Endodermal cell (in vitro differentiated cells): ENCODE measurements around the gene HECW1. TPM values are rescaled to one million over a fixed set of nuclear protein-coding genes. Genes with fewer than 3 reads are reported as not detected.
"Not testable (repeated sequence)": the region's sequence is repeated elsewhere in the genome, so short reads cannot be mapped to it uniquely, and the experiment has no call there.

Source experiments
- DNase-seq: peaks from one replicate; pipeline ENCODE4 v3.0.0-alpha.2; 2017
- H3K27ac ChIP-seq: 2 replicates; pipeline ENCODE4 v1.5.1; 2013; ENCODE audit warnings: mild to moderate bottlenecking, low read depth, low read length, moderate library complexity
- H3K27me3 ChIP-seq: 2 replicates; pipeline ENCODE4 v1.6.1; 2013; ENCODE audit warnings: mild to moderate bottlenecking, low read length, moderate library complexity; ENCODE audit not compliant: insufficient read depth, control insufficient read depth, poor library complexity, severe bottlenecking
- H3K36me3 ChIP-seq: 2 replicates; pipeline ENCODE4 v1.7.0; 2013; ENCODE audit warnings: mild to moderate bottlenecking, low read length, moderate library complexity; ENCODE audit not compliant: control insufficient read depth, insufficient read depth
- H3K4me1 ChIP-seq: one replicate; pipeline ENCODE4 v1.7.0; 2013; ENCODE audit warnings: low read length; ENCODE audit not compliant: control insufficient read depth, insufficient read depth
- H3K4me3 ChIP-seq: 2 replicates; pipeline ENCODE4 v1.5.1; 2013; ENCODE audit warnings: mild to moderate bottlenecking, low read length, moderate library complexity
- H3K9ac ChIP-seq: 2 replicates; pipeline ENCODE4 v1.6.1; 2013; ENCODE audit warnings: mild to moderate bottlenecking, low read length, moderate library complexity; ENCODE audit not compliant: poor library complexity, severe bottlenecking; ENCODE audit errors: extremely low read depth
- H3K9me3 ChIP-seq: 2 replicates; pipeline ENCODE4 v1.6.1; 2013; ENCODE audit warnings: mild to moderate bottlenecking, low read length, moderate library complexity; ENCODE audit not compliant: control insufficient read depth
- H3K27ac Mint-ChIP-seq: 2 replicates; pipeline ENCODE4 v1.8.0; 2020; ENCODE audit warnings: mixed read lengths
- H3K27me3 Mint-ChIP-seq: 2 replicates; pipeline ENCODE4 v1.8.0; 2021; ENCODE audit warnings: mild to moderate bottlenecking, mixed read lengths; ENCODE audit not compliant: insufficient read depth
- H3K36me3 Mint-ChIP-seq: 2 replicates; pipeline ENCODE4 v1.8.0; 2020; ENCODE audit warnings: low read depth, mixed read lengths
- H3K4me1 Mint-ChIP-seq: 2 replicates; pipeline ENCODE4 v1.8.0; 2020; ENCODE audit warnings: mixed read lengths
- H3K4me3 Mint-ChIP-seq: 2 replicates; pipeline ENCODE4 v1.8.0; 2020; ENCODE audit warnings: mild to moderate bottlenecking, moderate library complexity, mixed read lengths
- H3K9me3 Mint-ChIP-seq: 2 replicates; pipeline ENCODE4 v1.8.0; 2020; ENCODE audit warnings: mild to moderate bottlenecking, mixed read lengths
- WGBS, 2 experiments: methylation state at CpG; one replicate each; pipeline versions ENCODE4 v1.1.5 to v1.1.7; 2013; ENCODE audit warnings: missing lambda C conversion rate in 2 of 2, mixed read lengths in 1 of 2; ENCODE audit not compliant: insufficient coverage in 1 of 2, insufficient read length in 1 of 2; 5-methylcytosine and 5-hydroxymethylcytosine counted together
- long read RNA-seq, 4 experiments: library from polyadenylated mRNA in 2 of 4; library from RNA in 1 of 4; library from capped mRNA in 1 of 4; stranded (forward) in 3 of 4; unstranded in 1 of 4; transcript quantifications; one replicate each; pipeline ENCODE4 v2.0.0, GENCODE V29; 2020 to 2021; ENCODE audit warnings: inconsistent platforms in 1 of 4
- polyA plus RNA-seq, 2 experiments: library from polyadenylated mRNA; stranded (reverse); fragments of 50-300 nt; gene quantifications; one replicate each; pipeline ENCODE4 v1.2.3, GENCODE V29; 2013
- total RNA-seq, 2 donors: library from RNA; stranded (reverse); fragmentation: NEBNext Ultra II Directional in 1 of 2; extraction: Animal tissue kit (Norgen Biotek cat#: 25700) in 1 of 2; gene quantifications; 2 replicates in 1 of 2; 3 replicates in 1 of 2; pipeline ENCODE4 v1.2.1, GENCODE V29; 2021
- TF ChIP-seq, protein P1 (sequence below): fragments of 200-600 bp; sonication (generic); conservative IDR thresholded peaks from 2 replicates; pipeline ENCODE4 v1.5.0; 2021; ENCODE audit warnings: antibody characterized with exemption, mild to moderate bottlenecking

Gene HECW1
- total RNA-seq = 10 to 100 TPM in 1 of 2 donors, 1 to 10 TPM in 1; 4.6 to 12.0 TPM
- 1.6 TPM for polyA plus RNA-seq (2013, experiment 1 of 2)
- polyA plus RNA-seq (2013, experiment 2 of 2) = 0.62 TPM
- long read RNA-seq, experiment 1, partial matches to known transcripts = 0 of 2 reads
- long read RNA-seq, experiment 1, other reads (novel, unspliced or antisense) = 2 of 2 reads
- long read RNA-seq, experiment 2, partial matches to known transcripts = 4 of 10 reads
- long read RNA-seq, experiment 2, other reads (novel, unspliced or antisense) = 6 of 10 reads
- long read RNA-seq, experiment 3, partial matches to known transcripts = 2 of 9 reads
- long read RNA-seq, experiment 3, other reads (novel, unspliced or antisense) = 7 of 9 reads
- long read RNA-seq, experiment 4 = 0 reads

DNA sequence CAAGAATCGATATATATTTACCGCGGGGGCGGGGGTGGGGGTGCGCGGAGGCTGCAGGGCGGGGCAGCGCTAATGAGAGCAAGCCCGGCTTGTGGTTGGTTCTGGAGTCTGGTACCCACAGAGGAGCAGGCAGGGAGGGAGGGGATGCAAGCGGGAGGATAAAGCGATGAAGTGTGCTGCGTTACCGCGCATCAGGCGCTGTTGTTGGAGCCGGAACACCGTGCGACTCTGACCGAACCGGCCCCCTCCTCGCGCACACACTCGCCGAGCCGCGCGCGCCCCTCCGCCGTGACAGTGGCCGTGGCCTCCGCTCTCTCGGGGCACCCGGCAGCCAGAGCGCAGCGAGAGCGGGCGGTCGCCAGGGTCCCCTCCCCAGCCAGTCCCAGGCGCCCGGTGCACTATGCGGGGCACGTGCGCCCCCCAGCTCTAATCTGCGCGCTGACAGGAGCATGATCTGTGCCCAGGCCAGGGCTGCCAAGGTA is at the start of gene HECW1:
HECW1 (plus strand) TSS at position 189 of the 482 bp plus-strand sequence. CDS start 131,259 bp downstream, outside the sequence.
- peaks cover 50% of the 10 kb centered on the region for H3K27me3 Mint-ChIP-seq
- H3K4me1 Mint-ChIP-seq = peaks cover 19% of the 10 kb centered on the region
- H3K27me3 ChIP-seq = peaks cover 49% of the 10 kb centered on the region
- no peaks in the 10 kb centered on the region for H3K36me3 ChIP-seq
- H3K27ac Mint-ChIP-seq = no peak within 1 kb of the TSS
- peak within 1 kb of the TSS; percentile 32 for H3K9ac ChIP-seq
- TF ChIP-seq, protein P1, sequence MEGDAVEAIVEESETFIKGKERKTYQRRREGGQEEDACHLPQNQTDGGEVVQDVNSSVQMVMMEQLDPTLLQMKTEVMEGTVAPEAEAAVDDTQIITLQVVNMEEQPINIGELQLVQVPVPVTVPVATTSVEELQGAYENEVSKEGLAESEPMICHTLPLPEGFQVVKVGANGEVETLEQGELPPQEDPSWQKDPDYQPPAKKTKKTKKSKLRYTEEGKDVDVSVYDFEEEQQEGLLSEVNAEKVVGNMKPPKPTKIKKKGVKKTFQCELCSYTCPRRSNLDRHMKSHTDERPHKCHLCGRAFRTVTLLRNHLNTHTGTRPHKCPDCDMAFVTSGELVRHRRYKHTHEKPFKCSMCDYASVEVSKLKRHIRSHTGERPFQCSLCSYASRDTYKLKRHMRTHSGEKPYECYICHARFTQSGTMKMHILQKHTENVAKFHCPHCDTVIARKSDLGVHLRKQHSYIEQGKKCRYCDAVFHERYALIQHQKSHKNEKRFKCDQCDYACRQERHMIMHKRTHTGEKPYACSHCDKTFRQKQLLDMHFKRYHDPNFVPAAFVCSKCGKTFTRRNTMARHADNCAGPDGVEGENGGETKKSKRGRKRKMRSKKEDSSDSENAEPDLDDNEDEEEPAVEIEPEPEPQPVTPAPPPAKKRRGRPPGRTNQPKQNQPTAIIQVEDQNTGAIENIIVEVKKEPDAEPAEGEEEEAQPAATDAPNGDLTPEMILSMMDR = no peak
- 1% methylated on average over 16 to 46 of the region's 46 CpGs for WGBS, 2 experiments
- peak within 1 kb of the TSS; percentile 59 for H3K4me3 Mint-ChIP-seq
- H3K9me3 Mint-ChIP-seq = no peaks in the 10 kb centered on the region
- peak; percentile 79 for DNase-seq
- peak within 1 kb of the TSS; percentile 79 for H3K4me3 ChIP-seq
- H3K9me3 ChIP-seq = no peaks in the 10 kb centered on the region
- no peaks in the 10 kb centered on the region for H3K4me1 ChIP-seq
- no peaks in the 10 kb centered on the region for H3K36me3 Mint-ChIP-seq
- H3K27ac ChIP-seq = no peak within 1 kb of the TSS

DNA sequence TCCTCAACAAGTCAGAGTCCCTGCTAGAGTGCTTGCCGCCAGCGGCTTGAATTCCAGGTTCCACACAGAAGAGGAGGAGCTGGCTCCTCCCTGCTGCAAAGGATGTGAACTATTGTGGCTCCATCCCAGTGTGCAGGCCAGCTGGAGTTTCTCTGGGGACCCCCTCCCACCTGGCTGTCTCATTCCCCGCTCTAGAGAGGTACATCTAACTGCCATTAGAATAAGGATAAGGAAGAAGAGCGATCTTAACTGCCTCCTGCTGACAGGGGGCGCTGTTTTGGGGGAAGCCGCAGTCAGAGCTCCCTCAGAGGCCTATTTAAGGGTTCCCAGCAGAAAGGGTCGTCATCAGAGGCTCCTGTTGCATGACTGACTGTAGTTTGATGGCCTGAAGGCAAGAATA is 40.8 kb upstream of the HECW1 start:
- 48 to 89% methylated on average over 2 to 7 of the region's 7 CpGs for WGBS, 2 experiments
- Mint-ChIP-seq H3K27me3 (no peaks in the 10 kb centered on the region), H3K27ac (no peak overlapping the region), H3K36me3 (no peaks in the 10 kb centered on the region), H3K4me3 (no peak overlapping the region), H3K4me1 (peaks cover 29% of the 10 kb centered on the region), H3K9me3 (no peaks in the 10 kb centered on the region)
- peak; percentile 92 for DNase-seq
- H3K4me3 ChIP-seq = no peak overlapping the region
- H3K36me3 ChIP-seq = no peaks in the 10 kb centered on the region
- no peak overlapping the region for H3K27ac ChIP-seq
- no peaks in the 10 kb centered on the region for H3K27me3 ChIP-seq
- TF ChIP-seq, protein P1 = peak; percentile 93
- no peak overlapping the region for H3K9ac ChIP-seq
- peaks cover 12% of the 10 kb centered on the region for H3K4me1 ChIP-seq
- H3K9me3 ChIP-seq = no peaks in the 10 kb centered on the region

GRCh38 chr7:43072530-43072929 is 39.9 kb upstream of the HECW1 start:
- H3K27me3 ChIP-seq = no peaks in the 10 kb centered on the region
- no peak overlapping the region for H3K9ac ChIP-seq
- H3K9me3 Mint-ChIP-seq = no peaks in the 10 kb centered on the region
- DNase-seq = no peak
- no peak overlapping the region for H3K27ac Mint-ChIP-seq
- no peak overlapping the region for H3K27ac ChIP-seq
- no peaks in the 10 kb centered on the region for H3K36me3 Mint-ChIP-seq
- H3K9me3 ChIP-seq = no peaks in the 10 kb centered on the region
- H3K4me1 ChIP-seq = peaks cover 12% of the 10 kb centered on the region
- H3K4me3 Mint-ChIP-seq = no peak overlapping the region
- TF ChIP-seq, protein P1 = no peak
- no peaks in the 10 kb centered on the region for H3K36me3 ChIP-seq
- whole genome bisulfite sequencing, 2 experiments = 80 to 84% methylated on average over 4 to 6 of the region's 6 CpGs
- H3K4me3 ChIP-seq = no peak overlapping the region
- peaks cover 29% of the 10 kb centered on the region for H3K4me1 Mint-ChIP-seq
- H3K27me3 Mint-ChIP-seq = no peaks in the 10 kb centered on the region

GRCh38 chr7:43073811-43074210 is 38.6 kb upstream of the HECW1 start:
- H3K27ac Mint-ChIP-seq, H3K36me3 ChIP-seq, H3K4me3 Mint-ChIP-seq, H3K27ac ChIP-seq, H3K27me3 ChIP-seq, DNase-seq, H3K9ac ChIP-seq, H3K4me3 ChIP-seq, H3K27me3 Mint-ChIP-seq, H3K9me3 Mint-ChIP-seq, H3K9me3 ChIP-seq, H3K36me3 Mint-ChIP-seq: not testable (repeated sequence)
- H3K4me1 Mint-ChIP-seq = peaks cover 38% of the 10 kb centered on the region
- peaks cover 12% of the 10 kb centered on the region for H3K4me1 ChIP-seq
- 96% methylated on average over 4 of the region's 4 CpGs; no CpG with 5 or more reads in 1 of the 2 experiments for WGBS, 2 experiments
